Adrenal gland (tissue), 12 donors: Measurements from ENCODE around the gene SVIL. TPM values are rescaled to one million over a fixed set of nuclear protein-coding genes. Genes with fewer than 3 reads are reported as not detected.
"Not testable (repeated sequence)": the region's sequence is repeated elsewhere in the genome, so short reads cannot be mapped to it uniquely, and the experiment has no call there.

Experiments
- DNase-seq, 7 donors: peaks; one replicate each; pipeline ENCODE4 v3.0.0-alpha.2; 2019 to 2020
- H3K27ac ChIP-seq, 5 donors: fragments of 200-600 bp; sonication (generic) in 4 of 5; 1 replicate in 3 of 5; 2 replicates in 2 of 5; pipeline versions ENCODE4 v1.5.1 to v1.8.0; 2016 to 2020; ENCODE audit warnings: mild to moderate bottlenecking in 1 of 5
- H3K27me3 ChIP-seq: fragments of 200-600 bp; 2 replicates; pipeline ENCODE4 v1.8.0; 2021
- H3K36me3 ChIP-seq, 2 donors: fragments of 200-600 bp; replicated peaks in 1 of 2; 1 replicate in 1 of 2; 2 replicates in 1 of 2; pipeline versions ENCODE4 v1.5.1 to v1.8.0; 2018 to 2022
- H3K4me1 ChIP-seq, 2 donors: fragments of 200-600 bp; replicated peaks in 1 of 2; 1 replicate in 1 of 2; 2 replicates in 1 of 2; pipeline versions ENCODE4 v1.5.1 to v1.8.0; 2018 to 2021
- H3K4me3 ChIP-seq, 4 donors: fragments of 200-600 bp; sonication (generic) in 3 of 4; one replicate each; pipeline ENCODE4 v1.5.1; 2016 to 2018
- H3K9me3 ChIP-seq, 3 donors: fragments of 200-600 bp; sonication (generic) in 1 of 3; replicated peaks in 1 of 3; 1 replicate in 2 of 3; 2 replicates in 1 of 3; pipeline versions ENCODE4 v1.5.1 to v1.8.0; 2016 to 2021
- CTCF ChIP-seq, 6 experiments: fragments of 450-650 bp in 4 of 6; fragments of 200-600 bp in 2 of 6; sonication (generic) in 1 of 6; IDR thresholded peaks; 1 replicate in 5 of 6; 2 replicates in 1 of 6; pipeline versions ENCODE4 v1.5.1 to v1.8.0; 2016 to 2021; ENCODE audit warnings: antibody characterized with exemption in 6 of 6, mild to moderate bottlenecking in 2 of 6, moderate library complexity in 1 of 6
- POLR2A ChIP-seq, 2 donors: fragments of 450-650 bp; IDR thresholded peaks; one replicate each; pipeline ENCODE4 v1.6.1; 2017; ENCODE audit warnings: antibody characterized with exemption in 2 of 2, mild to moderate bottlenecking in 2 of 2, moderate library complexity in 1 of 2
- WGBS, 4 donors: extraction: QIAGEN DNeasy Blood & Tissue Kit in 2 of 4; methylation state at CpG; one replicate each; pipeline versions ENCODE4 v1.1.5 to v1.1.7; 2013 to 2017; 5-methylcytosine and 5-hydroxymethylcytosine counted together
- intact Hi-C, 2 donors: fragments of 100-400 bp; cut with DNase I; formaldehyde crosslinking; loops; one replicate each; pipeline versions ENCODE4 v1.14.1 to v1.15.0; 2022 to 2023
- polyA plus RNA-seq, 3 donors: library from polyadenylated mRNA; stranded (reverse); fragments of 200-250 nt in 2 of 3; fragments of 350-450 nt in 1 of 3; fragmentation: Illumina TruSeq in 1 of 3; extraction: RNeasy Lipid Tissue Mini Kit (QIAGEN cat#74804) in 1 of 3; gene quantifications; one replicate each; pipeline ENCODE4 v1.2.3, GENCODE V29; 2013 to 2014
- total RNA-seq, 9 donors: library from RNA; depleted of rRNA in 4 of 9; stranded (reverse); fragments of >200 nt in 4 of 9; fragments of 120-200 nt in 1 of 9; fragmentation: NEBNext Ultra II Directional in 1 of 9; extraction: Animal tissue kit (Norgen Biotek cat#: 25700) in 1 of 9; gene quantifications; one replicate each; pipeline versions ENCODE4 v1.1.0 to v1.2.4, GENCODE V29; 2013 to 2023
- donor health status: healthy with polysubstance abuse.
- donor health status: Bipolar disorder and iron deficiency.
- donor health status: DM: yes; HTN: yes; CAD: no.
- donor health status: DM: no; HTN: no; CAD: no.
- donor health status: DM: no; HTN: no; CAD: no.
- donor health status: DM: yes; HTN: yes; CAD: no.

The SVIL gene
- total and polyA plus RNA-seq, 12 donors: 6.7 to 73.1 (median 26.0) TPM

- DNase-seq: peak in 1 of 7 donors; percentile 49
- Histone ChIP-seq H3K27ac (no peak overlapping the region), H3K4me1 (peaks cover 3 to 5% of the 10 kb centered on the region in 2 donors), H3K36me3 (peaks cover 0 to 58% of the 10 kb centered on the region in 2 donors), H3K27me3 (no peaks in the 10 kb centered on the region), H3K4me3 (no peak overlapping the region), H3K9me3 (no peaks in the 10 kb centered on the region)
- intact Hi-C loops: no loop called here
- WGBS, 4 donors: 92 to 97% (median 93%) methylated on average over 8 of the region's 8 CpGs
- no peak for TF ChIP-seq CTCF (IDR thresholded peaks at IDR 0.05)
- TF ChIP-seq POLR2A (IDR thresholded peaks at IDR 0.05): no peak
Observed at GRCh38 chr10:29465384-29465783, 169.4 kb downstream of the SVIL start.

DNA sequence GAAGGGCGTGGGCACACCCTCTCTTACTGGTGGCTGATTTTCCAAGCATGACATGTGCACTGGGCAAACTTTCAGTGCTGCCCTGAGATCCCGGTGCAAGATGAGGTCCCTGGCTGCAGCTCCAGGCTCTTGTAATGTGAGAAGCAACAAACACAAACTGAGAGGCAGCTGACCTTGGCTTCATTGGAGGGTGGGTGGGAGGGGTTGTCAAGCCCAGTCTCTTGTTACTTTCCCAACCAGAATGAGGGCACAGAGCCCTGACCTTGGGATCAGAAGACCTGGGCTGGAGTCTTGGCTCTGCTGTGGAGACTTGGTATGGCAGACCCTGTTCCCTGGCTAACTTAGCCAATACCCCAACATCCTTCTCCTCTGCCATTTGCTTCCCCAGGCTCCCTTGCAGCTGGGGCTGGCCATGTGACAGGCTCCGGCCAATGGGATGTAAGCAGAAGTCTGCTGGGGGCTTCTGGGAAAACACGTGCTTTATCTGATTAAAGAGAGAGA lies 170.1 kb downstream of the SVIL start:
- H3K9me3 ChIP-seq, intact Hi-C loops, H3K4me1 ChIP-seq, H3K27me3 ChIP-seq, H3K4me3 ChIP-seq, H3K27ac ChIP-seq: not testable (repeated sequence)
- 49 to 63% (median 56%) methylated on average over 4 of the region's 4 CpGs for WGBS, 4 donors
- H3K36me3 ChIP-seq: peaks cover 0 to 51% of the 10 kb centered on the region in 2 donors
- DNase-seq: peak in 4 of 7 donors; percentile 56 to 78 (median 66)

- Histone ChIP-seq H3K27ac (no peak overlapping the region), H3K27me3 (no peaks in the 10 kb centered on the region), H3K9me3 (no peaks in the 10 kb centered on the region), H3K36me3 (peaks cover 0 to 33% of the 10 kb centered on the region in 2 donors), H3K4me3 (no peak overlapping the region), H3K4me1 (peaks cover 0 to 3% of the 10 kb centered on the region in 2 donors)
- intact Hi-C loops: no loop called here
- DNase-seq: no peak
- TF ChIP-seq POLR2A (IDR thresholded peaks at IDR 0.05): no peak
- no peak for TF ChIP-seq CTCF (IDR thresholded peaks at IDR 0.05)
- 78 to 91% (median 81%) methylated on average over 5 of the region's 5 CpGs for WGBS, 4 donors
Observed at GRCh38 chr10:29461042-29461441, 173.7 kb downstream of the SVIL start.

DNA sequence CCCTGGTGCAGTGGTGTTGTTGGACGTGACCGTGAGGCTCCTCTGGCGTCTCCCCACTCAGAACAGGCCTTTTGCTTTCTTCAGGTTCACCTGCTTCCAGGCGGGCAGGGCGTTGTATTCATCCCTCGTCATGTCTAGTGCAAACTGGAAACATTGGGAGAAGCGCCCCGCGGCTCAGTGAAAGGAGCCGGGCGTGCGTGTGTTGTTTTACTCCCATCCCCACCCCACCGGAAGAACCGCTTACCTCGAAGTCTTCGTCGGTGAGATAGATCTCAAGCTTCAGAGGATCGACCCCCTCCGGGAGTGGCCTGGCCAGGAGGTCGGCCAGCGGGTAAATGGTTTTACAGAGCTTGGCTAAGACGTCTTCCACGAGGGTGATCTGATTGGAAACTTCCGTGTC lies 176.6 kb downstream of the SVIL start:
- H3K27ac ChIP-seq, H3K27me3 ChIP-seq, intact Hi-C loops, H3K4me3 ChIP-seq, H3K9me3 ChIP-seq, H3K4me1 ChIP-seq: not testable (repeated sequence)
- H3K36me3 ChIP-seq: peaks cover 0 to 13% of the 10 kb centered on the region in 2 donors
- 90 to 92% (median 92%) methylated on average over 17 to 24 of the region's 24 CpGs for WGBS, 4 donors
- peak in 1 of 7 donors; percentile 21 for DNase-seq

- DNase-seq: no peak
- intact Hi-C loops: no loop called here
- 78 to 99% (median 86%) methylated on average over 7 of the region's 7 CpGs for WGBS, 4 donors
- H3K4me3 ChIP-seq: no peak overlapping the region
- no peaks in the 10 kb centered on the region for H3K4me1 ChIP-seq
- no peak for TF ChIP-seq CTCF (IDR thresholded peaks at IDR 0.05)
- H3K27me3 ChIP-seq: no peaks in the 10 kb centered on the region
- H3K9me3 ChIP-seq: no peaks in the 10 kb centered on the region
- H3K36me3 ChIP-seq: peaks cover 0 to 4% of the 10 kb centered on the region in 2 donors
- H3K27ac ChIP-seq: no peak overlapping the region
Observed at GRCh38 chr10:29455095-29455494, 179.7 kb downstream of the SVIL start.
